H1 (cell line): Measurements from ENCODE around the gene C13orf42. TPM values are rescaled to one million over a fixed set of nuclear protein-coding genes. Genes with fewer than 3 reads are reported as not detected.

Experiments
- CTCF ChIA-PET: fragments of 300-600 bp; sonication (Branson Sonifier 250); formaldehyde crosslinking; loops from one replicate; lab custom pipeline; 2021; ENCODE audit not compliant: partially characterized antibody; lab: Charles Lee
- POLR2A ChIA-PET: fragments of 300-600 bp; sonication (Branson Sonifier 250); formaldehyde crosslinking; loops from one replicate; lab custom pipeline; 2021; ENCODE audit warnings: inconsistent platforms; ENCODE audit not compliant: partially characterized antibody; lab: Charles Lee
- DNase-seq, 2 experiments: peaks; one replicate each; pipeline versions ENCODE4 v3.0.0 to v3.0.0-alpha.2; 2010 to 2022; ENCODE audit warnings: low spot score in 2 of 2, low read depth in 1 of 2, mixed read lengths in 1 of 2
- FAIRE-seq: peaks from 2 replicates; lab custom pipeline; 2011; peaks lifted over from hg19 to GRCh38; lab: Jason Lieb, UNC
- H2AFZ ChIP-seq: 2 replicates; pipeline ENCODE4 v1.8.1; 2012; ENCODE audit warnings: low read length, inconsistent platforms
- H2AK5ac ChIP-seq: 2 replicates; pipeline ENCODE4 v1.6.1; 2013; ENCODE audit warnings: low read depth, low read length
- H2BK120ac ChIP-seq: replicated peaks from 2 replicates; pipeline ENCODE3; 2013; ENCODE audit warnings: low read depth, low read length, inconsistent platforms
- H2BK12ac ChIP-seq: 2 replicates; pipeline ENCODE4 v1.6.1; 2013; ENCODE audit warnings: low read depth, low read length
- H2BK15ac ChIP-seq: 2 replicates; pipeline ENCODE4 v1.6.1; 2013; ENCODE audit warnings: low read length
- H2BK20ac ChIP-seq: 2 replicates; pipeline ENCODE4 v1.6.1; 2013; ENCODE audit warnings: low read length
- H2BK5ac ChIP-seq: 2 replicates; pipeline ENCODE4 v1.6.1; 2013; ENCODE audit warnings: low read depth, low read length
- H3K14ac ChIP-seq: 2 replicates; pipeline ENCODE4 v1.6.1; 2013; ENCODE audit warnings: inconsistent platforms; ENCODE audit not compliant: insufficient read length
- H3K18ac ChIP-seq: 2 replicates; pipeline ENCODE4 v1.6.1; 2013; ENCODE audit warnings: low read length; ENCODE audit errors: extremely low read depth
- H3K23ac ChIP-seq: 2 replicates; pipeline ENCODE4 v1.6.1; 2013; ENCODE audit warnings: inconsistent platforms; ENCODE audit not compliant: insufficient read length
- H3K23me2 ChIP-seq: 2 replicates; pipeline ENCODE4 v1.6.1; 2013; ENCODE audit warnings: low read depth, low read length
- H3K27ac ChIP-seq: 2 replicates; pipeline ENCODE4 v1.6.1; 2011; ENCODE audit warnings: low read depth, low read length, inconsistent platforms
- H3K27me3 ChIP-seq, 4 experiments: replicated peaks in 1 of 4; 1 replicate in 1 of 4; 2 replicates in 3 of 4; pipeline versions ENCODE4 v1.6.1 to v1.8.1; 2011 to 2013; ENCODE audit warnings: low read length in 3 of 4, mild to moderate bottlenecking in 3 of 4, inconsistent platforms in 2 of 4, mixed read lengths in 2 of 4, moderate library complexity in 1 of 4; ENCODE audit not compliant: control insufficient read depth in 3 of 4, insufficient read depth in 3 of 4; ENCODE audit errors: extremely low read depth in 1 of 4
- H3K36me3 ChIP-seq, 4 experiments: 2 replicates each; pipeline versions ENCODE4 v1.6.1 to v1.8.1; 2011 to 2013; ENCODE audit warnings: mild to moderate bottlenecking in 4 of 4, low read length in 3 of 4, moderate library complexity in 2 of 4, control low read depth in 1 of 4, inconsistent platforms in 1 of 4; ENCODE audit not compliant: insufficient read depth in 4 of 4, control insufficient read depth in 2 of 4
- H3K4ac ChIP-seq: replicated peaks from 2 replicates; pipeline ENCODE3; 2013; ENCODE audit warnings: low read length, low read depth, mixed read lengths, inconsistent platforms; ENCODE audit not compliant: insufficient read length
- H3K4me1 ChIP-seq, 4 experiments: replicated peaks in 1 of 4; 1 replicate in 1 of 4; 2 replicates in 3 of 4; pipeline versions ENCODE4 v1.6.1 to v1.8.1; 2011 to 2013; ENCODE audit warnings: low read length in 3 of 4, inconsistent platforms in 2 of 4, mixed read lengths in 1 of 4; ENCODE audit not compliant: insufficient read depth in 4 of 4, control insufficient read depth in 3 of 4
- H3K4me2 ChIP-seq, 2 experiments: 2 replicates each; pipeline versions ENCODE4 v1.6.1 to v1.8.1; 2011 to 2013; ENCODE audit warnings: low read depth in 2 of 2, low read length in 2 of 2, control low read depth in 1 of 2, inconsistent platforms in 1 of 2, mild to moderate bottlenecking in 1 of 2; ENCODE audit not compliant: insufficient read depth in 1 of 2
- H3K4me3 ChIP-seq, 4 experiments: fragments of 200-600, 300-600 bp in 1 of 4; sonication (generic), shearing (Covaris generic), sonication (Bioruptor Twin) in 1 of 4; 2 replicates each; pipeline versions ENCODE4 v1.5.1 to v1.8.1; 2011 to 2016; ENCODE audit warnings: low read length in 4 of 4, low read depth in 3 of 4, control low read depth in 2 of 4, inconsistent platforms in 2 of 4, mild to moderate bottlenecking in 2 of 4, mixed read lengths in 1 of 4, moderate library complexity in 1 of 4; ENCODE audit not compliant: insufficient read depth in 2 of 4; ENCODE audit errors: extremely low read depth in 1 of 4
- H3K56ac ChIP-seq: replicated peaks from 2 replicates; pipeline ENCODE3; 2013; ENCODE audit warnings: low read depth, mild to moderate bottlenecking, mixed read lengths, low read length, inconsistent platforms; ENCODE audit not compliant: insufficient read length
- H3K79me1 ChIP-seq: 2 replicates; pipeline ENCODE4 v1.6.1; 2013; ENCODE audit warnings: low read depth, low read length, control low read depth
- H3K79me2 ChIP-seq, 2 experiments: 2 replicates each; pipeline versions ENCODE4 v1.6.1 to v1.8.1; 2012 to 2013; ENCODE audit warnings: low read length in 2 of 2, mild to moderate bottlenecking in 2 of 2, inconsistent platforms in 1 of 2; ENCODE audit not compliant: insufficient read depth in 2 of 2, control insufficient read depth in 1 of 2
- H3K9ac ChIP-seq, 4 experiments: replicated peaks in 1 of 4; 1 replicate in 1 of 4; 2 replicates in 3 of 4; pipeline versions ENCODE4 v1.6.1 to v1.8.1; 2011 to 2013; ENCODE audit warnings: low read depth in 3 of 4, low read length in 3 of 4, control low read depth in 2 of 4, mild to moderate bottlenecking in 2 of 4, moderate library complexity in 2 of 4, inconsistent platforms in 1 of 4; ENCODE audit errors: extremely low read depth in 1 of 4
- H3K9me3 ChIP-seq, 2 experiments: 2 replicates each; pipeline versions ENCODE4 v1.6.1 to v1.8.1; 2012 to 2013; ENCODE audit warnings: mild to moderate bottlenecking in 2 of 2, moderate library complexity in 2 of 2, control low read depth in 1 of 2, inconsistent platforms in 1 of 2, low read depth in 1 of 2, low read length in 1 of 2, mixed read lengths in 1 of 2; ENCODE audit not compliant: insufficient read depth in 2 of 2
- H4K20me1 ChIP-seq, 2 experiments: replicated peaks in 1 of 2; 2 replicates each; pipeline versions ENCODE3 to v1.8.1; 2011 to 2013; ENCODE audit warnings: inconsistent platforms in 2 of 2, low read length in 2 of 2, mild to moderate bottlenecking in 1 of 2; ENCODE audit not compliant: insufficient read depth in 2 of 2, control insufficient read depth in 1 of 2
- H4K5ac ChIP-seq: 2 replicates; pipeline ENCODE4 v1.6.1; 2013; ENCODE audit warnings: low read length, low read depth, mixed read lengths, inconsistent platforms; ENCODE audit not compliant: insufficient read length
- H4K8ac ChIP-seq: 2 replicates; pipeline ENCODE4 v1.8.0; 2013; ENCODE audit warnings: mild to moderate bottlenecking, moderate library complexity, low read length, inconsistent platforms; ENCODE audit not compliant: insufficient read depth; ENCODE audit errors: extremely low read depth
- H4K91ac ChIP-seq: replicated peaks from 2 replicates; pipeline ENCODE3; 2013; ENCODE audit warnings: low read length, mixed read lengths, inconsistent platforms; ENCODE audit not compliant: insufficient read length
- WGBS, 2 experiments: shearing (Covaris generic) in 1 of 2; methylation state at CpG; one replicate each; pipeline versions ENCODE4 v1.1.6 to v1.1.7; 2013 to 2015; ENCODE audit warnings: low lambda C conversion rate in 2 of 2, mixed read lengths in 2 of 2, inconsistent platforms in 1 of 2, low coverage in 1 of 2, missing lambda C conversion rate in 1 of 2; ENCODE audit not compliant: insufficient replicate concordance in 2 of 2, insufficient coverage in 1 of 2, insufficient read length in 1 of 2; ENCODE audit errors: extremely low coverage in 1 of 2, missing lambda C conversion rate in 1 of 2; 5-methylcytosine and 5-hydroxymethylcytosine counted together
- polyA plus RNA-seq, 7 experiments: library from polyadenylated mRNA; depleted of rRNA in 3 of 7; stranded (reverse) in 5 of 7; unstranded in 2 of 7; fragments of >200 nt in 5 of 7; fragments of 200-250 nt in 2 of 7; gene quantifications; 1 replicate in 5 of 7; 2 replicates in 1 of 7; 4 replicates in 1 of 7; pipeline versions ENCODE4 v1.2.1 to v1.2.3, GENCODE V29; 2011 to 2013; ENCODE audit warnings: missing spikeins in 2 of 7, mixed read lengths in 2 of 7
- total RNA-seq: library from RNA; stranded (reverse); fragmentation: NEBNext Ultra II Directional; extraction: Animal tissue kit (Norgen Biotek cat#: 25700); gene quantifications from 2 replicates; pipeline ENCODE4 v1.2.1, GENCODE V29; 2021

The C13orf42 gene
- total and polyA plus RNA-seq, 2 of the 8 experiments (the other 6 are each of a cell fraction or from before 2014, with no cell fraction given): 9.9 to 10.1 TPM

DNA sequence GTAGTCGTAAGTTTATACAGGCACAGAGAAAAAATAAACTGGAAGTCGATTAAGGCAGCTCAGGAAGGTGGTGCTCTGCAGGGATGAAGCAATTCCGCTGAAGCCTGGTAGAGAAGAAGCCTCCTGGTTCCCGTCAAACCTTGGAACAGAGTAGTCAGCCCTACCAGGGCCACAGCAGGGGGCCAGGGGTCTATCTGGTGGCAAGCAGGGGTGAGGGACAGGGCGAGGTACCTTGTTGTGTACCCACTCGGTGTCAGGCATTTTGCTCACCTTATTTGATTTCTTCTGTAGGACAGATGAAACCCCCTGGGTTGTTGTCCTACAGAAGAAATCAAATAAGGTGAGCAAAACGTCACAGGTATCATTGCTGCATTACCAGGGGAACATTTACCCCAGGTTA, 70.6 kb downstream of the C13orf42 start:
- Histone ChIP-seq H4K20me1 (no peaks in the 10 kb centered on the region), H3K79me1 (no peaks in the 10 kb centered on the region), H2BK12ac (no peak overlapping the region), H3K4ac (no peak overlapping the region), H2BK15ac (no peak overlapping the region), H3K14ac (no peak overlapping the region), H3K9me3 (no peaks in the 10 kb centered on the region), H4K5ac (no peak overlapping the region), H4K91ac (no peak overlapping the region), H3K9ac (no peak overlapping the region), H3K23me2 (no peaks in the 10 kb centered on the region), H2AK5ac (no peak overlapping the region), H3K4me3 (no peak overlapping the region), H3K4me1 (no peaks in the 10 kb centered on the region), H3K4me2 (no peak overlapping the region), H2BK5ac (no peak overlapping the region), H2BK120ac (no peak overlapping the region), H3K23ac (no peak overlapping the region), H3K36me3 (no peaks in the 10 kb centered on the region), H4K8ac (no peak overlapping the region), H2AFZ (no peak overlapping the region), H3K79me2 (no peaks in the 10 kb centered on the region), H3K27me3 (no peaks in the 10 kb centered on the region), H2BK20ac (no peak overlapping the region), H3K27ac (no peak overlapping the region), H3K18ac (no peak overlapping the region), H3K56ac (no peak overlapping the region)
- no peak for FAIRE-seq
- ChIA-PET POLR2A (interaction anchor here (1.6 kb wide), 1 partner anchor 9 kb away, joined by 3 read pairs; no protein-coding TSS in a partner anchor), CTCF (no interaction called here)
- 82% methylated on average over 7 of the region's 7 CpGs; no CpG with 5 or more reads in 1 of the 2 experiments for WGBS, 2 experiments
- peak in 1 of 2 experiments; percentile 42 for DNase-seq
